GM12873 (cell line): ENCODE data around the gene LARP7.

Experiments used
- CTCF ChIP-seq: IDR thresholded peaks from 2 replicates; pipeline ENCODE4 v1.5.1; 2012; ENCODE audit warnings: low read depth, mild to moderate bottlenecking, moderate library complexity, low read length, control low read depth; ENCODE audit not compliant: insufficient read depth; ENCODE audit errors: missing control alignments

LARP7 gene

GRCh38 chr4:112616984-112617383 lies 20.0 kb upstream of the LARP7 start:
- TF ChIP-seq CTCF = no peak

GRCh38 chr4:112626228-112626627 lies 10.7 kb upstream of the LARP7 start:
- TF ChIP-seq CTCF = no peak

GRCh38 chr4:112633477-112634235 lies 3.3 kb upstream of the LARP7 start:
- TF ChIP-seq CTCF = peak; percentile 49

- no peak for TF ChIP-seq CTCF
These were observed 566 bp downstream of the LARP7 start for GRCh38 chr4:112637552-112637866.

GRCh38 chr4:112642526-112642925 lies 5.6 kb downstream of the LARP7 start:
- TF ChIP-seq CTCF = no peak

GRCh38 chr4:112645541-112646329 lies 8.8 kb downstream of the LARP7 start:
- TF ChIP-seq CTCF = no peak

GRCh38 chr4:112646632-112647537 lies 9.9 kb downstream of the LARP7 start:
- TF ChIP-seq CTCF = no peak
